Hepatocyte (in vitro differentiated cells): ENCODE data around the gene FLCN. TPM values are rescaled to one million over a fixed set of nuclear protein-coding genes. Genes with fewer than 3 reads are reported as not detected.

ENCODE experiments used
- DNase-seq: peaks from one replicate; pipeline ENCODE4 v3.0.0-alpha.2; 2016; ENCODE audit warnings: low spot score
- H2AFZ ChIP-seq: fragments of 200-600 bp; sonication (generic); 2 replicates; pipeline ENCODE4 v1.6.0; 2016; ENCODE audit warnings: antibody characterized with exemption, mild to moderate bottlenecking
- H3K27ac ChIP-seq: fragments of 200-600 bp; sonication (generic); 2 replicates; pipeline ENCODE4 v1.5.1; 2016; ENCODE audit warnings: mild to moderate bottlenecking
- H3K27me3 ChIP-seq: fragments of 200-600 bp; sonication (generic); 2 replicates; pipeline ENCODE4 v1.6.1; 2016
- H3K36me3 ChIP-seq: fragments of 200-600 bp; sonication (generic); replicated peaks from 2 replicates; pipeline ENCODE4 v1.5.1; 2016; ENCODE audit warnings: low read depth; ENCODE audit not compliant: insufficient read depth
- H3K4me1 ChIP-seq: fragments of 200-600 bp; sonication (generic); 2 replicates; pipeline ENCODE4 v1.5.1; 2016; ENCODE audit warnings: mild to moderate bottlenecking, moderate library complexity; ENCODE audit not compliant: insufficient read depth
- H3K4me2 ChIP-seq: fragments of 200-600 bp; sonication (generic); 2 replicates; pipeline ENCODE4 v1.6.0; 2016
- H3K4me3 ChIP-seq: fragments of 200-600 bp; sonication (generic); 2 replicates; pipeline ENCODE4 v1.5.1; 2016; ENCODE audit warnings: mild to moderate bottlenecking
- H3K79me2 ChIP-seq: fragments of 200-600 bp; sonication (generic); 2 replicates; pipeline ENCODE4 v1.6.0; 2017; ENCODE audit warnings: mild to moderate bottlenecking
- H3K9me2 ChIP-seq: fragments of 200-600 bp; sonication (generic); replicated peaks from 2 replicates; pipeline ENCODE4 v1.6.0; 2017; ENCODE audit warnings: mild to moderate bottlenecking; ENCODE audit not compliant: insufficient read depth
- H3K9me3 ChIP-seq: fragments of 200-600 bp; sonication (generic); 2 replicates; pipeline ENCODE4 v1.5.1; 2016; ENCODE audit warnings: low read depth, mild to moderate bottlenecking
- H4K20me1 ChIP-seq: fragments of 200-600 bp; sonication (generic); 2 replicates; pipeline ENCODE4 v1.6.0; 2016; ENCODE audit warnings: mild to moderate bottlenecking; ENCODE audit not compliant: insufficient read depth, poor library complexity, severe bottlenecking
- EZH2 ChIP-seq: fragments of 200-600 bp; sonication (generic); IDR thresholded peaks from 2 replicates; pipeline ENCODE4 v1.6.1; 2016; ENCODE audit warnings: antibody characterized with exemption, mild to moderate bottlenecking, borderline replicate concordance
- EZH2phosphoT487 ChIP-seq: fragments of 200-600 bp; sonication (generic); IDR thresholded peaks from one replicate; pipeline ENCODE4 v1.6.1; 2018; ENCODE audit warnings: antibody characterized with exemption, mild to moderate bottlenecking, low read depth, moderate library complexity; ENCODE audit not compliant: unreplicated experiment, severe bottlenecking
- WGBS: methylation state at CpG from one replicate; pipeline ENCODE4 v1.1.6; 2016; ENCODE audit warnings: low lambda C conversion rate; ENCODE audit errors: missing lambda C conversion rate; 5-methylcytosine and 5-hydroxymethylcytosine counted together
- polyA plus RNA-seq: library from polyadenylated mRNA; unstranded; fragments of >200 nt; fragmentation: Nextera tagmentation; extraction: Ambion mirVana; gene quantifications from 2 replicates; pipeline ENCODE4 v1.2.1, GENCODE V29; 2016
- total RNA-seq: library from RNA; depleted of rRNA; stranded (reverse); fragments of >200 nt; gene quantifications from 2 replicates; pipeline ENCODE4 v1.2.3, GENCODE V29; 2014
- TF ChIP-seq, protein P1 (sequence below): fragments of 200-600 bp; sonication (generic); IDR thresholded peaks from 2 replicates; pipeline ENCODE4 v1.5.1; 2016; ENCODE audit warnings: antibody characterized with exemption, mild to moderate bottlenecking; ENCODE audit not compliant: poor library complexity

The FLCN gene
- total and polyA plus RNA-seq, 2 experiments from 2014 or later: 31.0 to 66.2 TPM

DNA sequence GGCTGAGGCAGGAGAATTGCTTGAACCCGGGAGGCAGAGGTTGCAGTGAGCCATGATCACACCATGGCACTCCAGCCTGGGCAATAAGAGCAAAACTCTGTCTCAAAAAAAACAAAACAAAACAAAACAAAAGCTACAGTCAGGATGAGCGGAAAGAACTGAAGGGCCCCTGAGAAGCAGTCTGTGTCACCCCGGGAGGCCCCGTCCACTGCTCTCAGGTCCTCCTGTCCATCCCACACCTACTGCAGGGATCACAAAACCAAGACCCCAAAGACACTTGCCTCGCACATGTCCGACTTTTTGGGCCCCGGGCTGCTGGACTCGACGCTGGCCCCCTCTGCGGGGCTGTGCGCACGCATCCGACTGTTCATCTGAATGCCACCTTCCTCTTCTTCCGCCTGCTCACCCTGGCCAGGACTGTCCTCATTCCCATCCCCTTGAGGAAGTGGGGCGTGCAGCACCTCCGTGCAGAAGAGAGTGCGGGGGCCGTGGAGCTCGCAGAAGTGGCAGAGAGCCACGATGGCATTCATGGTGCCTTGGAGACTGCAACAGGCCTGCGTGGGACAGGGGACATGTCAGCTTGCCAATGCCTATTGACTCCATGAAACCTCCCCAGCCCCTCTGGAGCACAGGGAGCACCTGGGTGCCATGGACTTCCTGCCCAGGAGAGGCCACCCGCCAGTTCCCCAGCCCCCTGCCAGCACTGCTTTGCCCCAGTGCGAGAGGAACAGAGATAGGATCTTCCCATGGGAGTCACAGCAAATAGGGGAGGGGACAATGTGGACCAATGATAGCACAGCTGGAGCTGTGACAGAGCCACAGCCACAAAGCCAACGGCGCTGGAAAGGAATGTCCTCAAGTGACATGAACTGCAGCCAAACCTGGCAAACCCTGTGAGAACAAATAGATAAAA lies 9.1 kb downstream of the FLCN start:
- peaks cover 32% of the 10 kb centered on the region for H3K79me2 ChIP-seq
- WGBS: 96% methylated on average over 25 of the region's 25 CpGs
- peaks cover 47% of the 10 kb centered on the region for H4K20me1 ChIP-seq
- no peak overlapping the region for H3K4me3 ChIP-seq
- no peak overlapping the region for H2AFZ ChIP-seq
- no peaks in the 10 kb centered on the region for H3K36me3 ChIP-seq
- H3K4me1 ChIP-seq: peaks cover 8% of the 10 kb centered on the region
- H3K4me2 ChIP-seq: no peak overlapping the region
- no peaks in the 10 kb centered on the region for H3K9me3 ChIP-seq
- no peaks in the 10 kb centered on the region for H3K27me3 ChIP-seq
- no peak overlapping the region for H3K27ac ChIP-seq
- TF ChIP-seq EZH2 (no peak), EZH2phosphoT487 (no peak)
- TF ChIP-seq, protein P1, sequence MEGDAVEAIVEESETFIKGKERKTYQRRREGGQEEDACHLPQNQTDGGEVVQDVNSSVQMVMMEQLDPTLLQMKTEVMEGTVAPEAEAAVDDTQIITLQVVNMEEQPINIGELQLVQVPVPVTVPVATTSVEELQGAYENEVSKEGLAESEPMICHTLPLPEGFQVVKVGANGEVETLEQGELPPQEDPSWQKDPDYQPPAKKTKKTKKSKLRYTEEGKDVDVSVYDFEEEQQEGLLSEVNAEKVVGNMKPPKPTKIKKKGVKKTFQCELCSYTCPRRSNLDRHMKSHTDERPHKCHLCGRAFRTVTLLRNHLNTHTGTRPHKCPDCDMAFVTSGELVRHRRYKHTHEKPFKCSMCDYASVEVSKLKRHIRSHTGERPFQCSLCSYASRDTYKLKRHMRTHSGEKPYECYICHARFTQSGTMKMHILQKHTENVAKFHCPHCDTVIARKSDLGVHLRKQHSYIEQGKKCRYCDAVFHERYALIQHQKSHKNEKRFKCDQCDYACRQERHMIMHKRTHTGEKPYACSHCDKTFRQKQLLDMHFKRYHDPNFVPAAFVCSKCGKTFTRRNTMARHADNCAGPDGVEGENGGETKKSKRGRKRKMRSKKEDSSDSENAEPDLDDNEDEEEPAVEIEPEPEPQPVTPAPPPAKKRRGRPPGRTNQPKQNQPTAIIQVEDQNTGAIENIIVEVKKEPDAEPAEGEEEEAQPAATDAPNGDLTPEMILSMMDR: no peak
- no peaks in the 10 kb centered on the region for H3K9me2 ChIP-seq
- DNase-seq: no peak

DNA sequence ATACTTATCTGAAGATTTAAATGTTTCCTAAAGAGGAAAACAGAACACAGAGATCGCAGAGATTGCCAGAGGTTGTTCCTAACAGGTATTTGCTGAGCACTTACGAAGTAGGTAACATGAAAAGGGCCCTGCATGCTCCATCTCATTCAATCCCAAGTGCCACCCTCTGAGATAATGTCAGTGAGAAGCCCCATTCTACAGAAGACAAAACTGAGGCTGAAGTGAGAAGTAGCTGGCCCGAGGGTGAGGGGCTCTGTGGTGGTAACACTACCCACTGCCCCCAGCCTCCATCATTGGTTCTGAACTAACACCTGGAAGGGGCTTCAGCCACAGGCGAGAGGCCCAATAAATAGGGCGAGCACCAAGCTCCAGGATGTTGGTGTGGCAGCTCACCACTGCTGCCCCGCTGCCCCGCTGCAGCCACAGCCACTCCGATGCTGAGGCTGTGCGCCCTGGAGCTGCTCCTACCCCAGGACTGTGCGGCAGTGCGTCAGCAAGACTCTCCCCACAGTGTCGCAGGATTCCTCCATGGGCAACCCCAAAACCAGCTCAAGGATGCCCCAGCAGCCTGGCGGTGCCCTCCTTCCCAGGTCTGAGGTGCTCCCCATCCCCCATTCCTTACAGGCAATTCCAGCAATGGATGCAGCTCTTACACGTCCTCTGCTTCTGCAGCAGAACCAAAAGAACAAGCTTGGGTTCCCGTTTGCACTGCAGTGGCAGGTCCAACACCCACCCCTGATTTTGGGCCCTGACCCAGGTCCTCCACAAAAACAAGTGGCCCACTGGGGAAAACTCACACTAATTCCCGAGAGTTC lies 10.3 kb downstream of the FLCN start:
- no peaks in the 10 kb centered on the region for H3K4me1 ChIP-seq
- no peak overlapping the region for H3K27ac ChIP-seq
- no peaks in the 10 kb centered on the region for H3K36me3 ChIP-seq
- peaks cover 20% of the 10 kb centered on the region for H3K79me2 ChIP-seq
- H3K4me2 ChIP-seq: no peak overlapping the region
- 97% methylated on average over 16 of the region's 16 CpGs for WGBS
- no peak overlapping the region for H3K4me3 ChIP-seq
- H2AFZ ChIP-seq: no peak overlapping the region
- H3K9me2 ChIP-seq: no peaks in the 10 kb centered on the region
- H3K9me3 ChIP-seq: no peaks in the 10 kb centered on the region
- no peak for DNase-seq
- H4K20me1 ChIP-seq: peaks cover 35% of the 10 kb centered on the region
- TF ChIP-seq EZH2: no peak
- no peaks in the 10 kb centered on the region for H3K27me3 ChIP-seq

DNA sequence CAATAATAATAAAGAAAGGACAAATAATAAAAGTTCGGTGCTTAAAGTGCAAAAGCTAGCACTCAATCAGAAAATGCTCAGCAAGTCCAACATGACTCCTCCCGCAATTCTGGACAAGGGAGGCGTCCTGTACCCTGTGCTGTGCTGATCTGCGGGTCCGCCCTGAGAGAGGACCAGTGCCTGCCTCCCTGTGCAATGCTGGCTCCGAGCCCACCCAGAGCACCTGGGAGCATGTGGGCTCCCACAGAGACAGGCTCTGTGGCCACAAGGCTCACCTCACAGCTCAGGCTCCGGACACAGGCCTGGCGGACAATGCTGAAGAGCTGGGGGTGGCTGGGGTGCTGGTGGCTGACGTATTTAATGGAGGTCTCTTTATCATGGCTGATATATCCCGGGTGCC lies 11.1 kb downstream of the FLCN start:
- no peak overlapping the region for H3K27ac ChIP-seq
- H3K4me1 ChIP-seq: no peaks in the 10 kb centered on the region
- H3K4me2 ChIP-seq: no peak overlapping the region
- H3K79me2 ChIP-seq: peaks cover 13% of the 10 kb centered on the region
- no peak for DNase-seq
- no peaks in the 10 kb centered on the region for H3K36me3 ChIP-seq
- TF ChIP-seq EZH2phosphoT487 (no peak), EZH2 (no peak)
- TF ChIP-seq, protein P1: no peak
- H3K4me3 ChIP-seq: no peak overlapping the region
- WGBS: 96% methylated on average over 10 of the region's 10 CpGs
- H2AFZ ChIP-seq: no peak overlapping the region
- peaks cover 31% of the 10 kb centered on the region for H4K20me1 ChIP-seq
- H3K9me2 ChIP-seq: no peaks in the 10 kb centered on the region
- H3K9me3 ChIP-seq: no peaks in the 10 kb centered on the region
- H3K27me3 ChIP-seq: no peaks in the 10 kb centered on the region

DNA sequence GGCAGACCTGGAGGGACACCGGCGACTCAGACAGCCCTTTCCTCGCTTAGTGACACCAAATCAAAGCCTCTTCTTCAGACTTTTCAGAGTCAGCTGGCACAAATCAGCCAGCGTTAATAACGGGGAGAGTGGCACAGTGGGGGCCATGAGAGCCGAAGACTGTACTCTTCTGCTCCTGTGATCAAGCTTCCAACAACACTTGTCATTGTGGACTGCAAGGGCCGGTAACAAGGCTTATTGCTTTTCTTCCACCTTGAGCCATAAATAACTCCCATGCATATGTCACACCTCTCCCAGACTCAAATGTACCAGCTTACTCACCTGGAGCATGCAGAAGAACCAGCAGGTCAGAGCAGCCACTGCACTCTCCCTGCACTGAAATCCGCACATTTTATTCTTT lies 12.8 kb downstream of the FLCN start:
- WGBS: 91% methylated on average over 8 of the region's 8 CpGs
- no peak overlapping the region for H2AFZ ChIP-seq
- H3K9me2 ChIP-seq: no peaks in the 10 kb centered on the region
- H3K4me2 ChIP-seq: no peak overlapping the region
- no peaks in the 10 kb centered on the region for H3K4me1 ChIP-seq
- peaks cover 26% of the 10 kb centered on the region for H4K20me1 ChIP-seq
- H3K36me3 ChIP-seq: no peaks in the 10 kb centered on the region
- peaks cover 2% of the 10 kb centered on the region for H3K79me2 ChIP-seq
- no peak overlapping the region for H3K4me3 ChIP-seq
- no peaks in the 10 kb centered on the region for H3K9me3 ChIP-seq
- H3K27me3 ChIP-seq: no peaks in the 10 kb centered on the region
- no peak for DNase-seq
- H3K27ac ChIP-seq: no peak overlapping the region
- no peak for TF ChIP-seq EZH2
- no peak for TF ChIP-seq EZH2phosphoT487
- TF ChIP-seq, protein P1: no peak
